CD4-positive, alpha-beta T cell treated with Interleukin-17A for 4 hours (primary cell): ENCODE measurements around the gene DDX24.

Experiments used
- DNase-seq: peaks from one replicate; pipeline ENCODE4 v3.0.0-alpha.2; 2020; ENCODE audit warnings: mixed read lengths

The DDX24 gene

DNA sequence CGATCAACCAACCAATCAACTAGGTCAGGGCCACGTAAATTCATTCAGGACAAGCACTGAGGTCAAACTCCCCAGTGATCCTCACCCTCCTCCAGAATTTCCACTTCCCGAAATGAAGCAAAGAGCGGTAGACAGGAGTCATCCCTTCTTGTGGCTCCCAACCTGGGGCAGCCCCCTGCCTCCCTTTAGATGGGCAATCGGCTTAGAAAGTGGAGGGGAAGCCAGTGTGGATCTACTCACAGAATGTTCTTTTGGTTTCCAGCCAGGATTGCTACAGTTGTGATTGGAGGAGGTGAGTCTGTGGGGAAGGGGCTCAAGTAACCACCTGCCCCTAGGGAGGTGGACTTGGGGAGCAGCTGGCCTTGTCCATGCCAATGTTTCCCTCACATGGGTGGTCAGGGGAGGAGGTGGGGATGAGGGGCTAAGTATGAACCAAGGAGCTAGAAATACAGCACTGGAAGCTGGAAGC is 33.6 kb upstream of the DDX24 start:
- DNase-seq: no peak

DNA sequence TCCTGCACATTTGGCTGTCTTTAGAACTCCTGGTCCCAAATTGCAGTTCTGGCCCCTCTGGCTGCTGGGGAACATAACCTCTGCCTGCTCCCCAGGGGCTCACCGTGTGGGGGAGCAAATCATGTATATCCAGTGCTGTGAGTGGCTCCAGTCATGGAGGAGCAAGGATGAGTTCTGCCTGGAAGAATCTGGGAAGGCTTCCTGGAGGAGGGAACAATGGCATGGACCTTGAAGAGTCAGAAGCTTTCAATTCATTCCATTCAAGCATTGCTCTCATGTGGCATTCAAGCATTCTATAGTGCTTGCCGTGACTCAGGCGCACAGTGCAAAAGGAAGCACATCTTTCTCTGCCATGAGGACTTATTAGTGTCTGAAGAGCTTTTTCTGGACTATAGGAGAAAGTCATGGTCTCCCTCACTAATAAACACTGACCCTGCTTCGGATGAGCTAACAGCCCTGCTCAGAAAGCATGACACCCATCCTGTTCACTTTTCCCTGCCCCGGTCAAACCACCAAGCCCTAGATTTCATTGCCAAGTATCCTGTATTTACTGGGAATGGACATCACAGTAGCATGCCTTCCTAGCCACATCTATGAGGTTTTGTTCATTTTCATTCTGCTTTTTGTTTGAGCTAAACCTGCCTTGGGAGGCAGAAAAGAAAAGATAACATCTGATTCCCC is 33.0 kb upstream of the DDX24 start:
- no peak for DNase-seq

DNA sequence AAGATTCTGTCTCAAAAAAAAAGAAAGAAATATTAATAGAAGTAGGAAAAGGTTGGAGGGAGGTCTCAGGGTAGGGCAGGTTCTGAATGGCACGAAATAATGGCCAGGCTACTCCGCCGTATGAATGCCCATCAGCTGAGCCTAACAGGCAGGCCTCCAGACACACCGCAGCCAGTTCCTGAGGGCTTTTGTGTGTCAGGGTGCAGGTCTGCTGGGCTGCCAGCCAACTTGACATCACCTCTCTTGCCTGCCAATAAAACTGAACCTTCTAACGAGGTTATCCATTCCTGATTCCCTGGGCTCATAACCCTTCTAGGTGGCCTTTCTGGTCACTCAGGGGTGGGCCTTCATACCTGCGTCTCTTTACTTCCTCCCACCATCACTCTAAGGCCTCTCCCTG is 32.5 kb upstream of the DDX24 start:
- DNase-seq: no peak

DNA sequence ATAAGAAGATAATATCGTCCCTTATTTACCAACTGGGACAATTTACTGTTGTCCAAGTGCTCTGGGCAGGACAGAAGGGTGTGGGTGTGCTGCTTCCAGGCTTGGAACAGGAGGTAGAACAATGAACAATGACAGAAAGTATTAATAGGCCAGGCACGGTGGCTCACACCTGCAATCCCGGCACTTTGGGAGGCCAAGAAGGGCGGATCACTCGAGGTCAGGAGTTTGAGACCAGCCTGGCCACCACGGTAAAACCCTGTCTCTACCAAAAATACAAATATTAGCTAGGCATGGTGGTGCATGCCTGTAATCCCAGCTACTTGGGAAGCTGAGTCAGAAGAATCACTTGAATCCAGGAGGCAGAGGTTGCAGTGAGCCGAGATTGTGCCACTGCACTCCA is 32.1 kb upstream of the DDX24 start:
- DNase-seq: no peak

DNA sequence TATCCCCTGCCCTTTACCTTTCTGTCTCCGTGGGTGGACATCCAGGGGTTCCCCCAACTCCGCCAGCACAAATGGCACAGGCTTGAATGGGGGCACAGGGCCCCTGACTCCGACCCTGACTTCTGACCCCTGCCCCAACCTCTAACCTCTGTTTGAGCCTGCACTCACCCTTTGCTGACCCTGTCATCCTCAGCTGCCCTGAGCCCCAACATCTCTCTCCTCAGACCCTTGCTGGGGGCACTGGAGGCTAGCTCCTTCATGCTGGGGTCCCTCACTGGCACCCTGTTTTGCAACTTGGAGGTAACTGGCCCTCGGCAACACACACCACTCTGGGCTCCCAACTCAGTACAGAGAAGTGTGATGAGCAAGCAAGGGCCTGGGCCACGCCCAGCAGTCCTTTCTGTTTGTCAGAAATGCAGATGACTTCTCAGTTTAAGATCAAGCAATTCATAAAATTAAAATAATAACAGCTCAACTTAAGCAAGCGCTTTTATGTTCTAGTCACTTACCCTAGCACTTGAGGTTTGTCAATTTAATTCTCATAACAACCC is 31.6 kb upstream of the DDX24 start:
- no peak for DNase-seq

DNA sequence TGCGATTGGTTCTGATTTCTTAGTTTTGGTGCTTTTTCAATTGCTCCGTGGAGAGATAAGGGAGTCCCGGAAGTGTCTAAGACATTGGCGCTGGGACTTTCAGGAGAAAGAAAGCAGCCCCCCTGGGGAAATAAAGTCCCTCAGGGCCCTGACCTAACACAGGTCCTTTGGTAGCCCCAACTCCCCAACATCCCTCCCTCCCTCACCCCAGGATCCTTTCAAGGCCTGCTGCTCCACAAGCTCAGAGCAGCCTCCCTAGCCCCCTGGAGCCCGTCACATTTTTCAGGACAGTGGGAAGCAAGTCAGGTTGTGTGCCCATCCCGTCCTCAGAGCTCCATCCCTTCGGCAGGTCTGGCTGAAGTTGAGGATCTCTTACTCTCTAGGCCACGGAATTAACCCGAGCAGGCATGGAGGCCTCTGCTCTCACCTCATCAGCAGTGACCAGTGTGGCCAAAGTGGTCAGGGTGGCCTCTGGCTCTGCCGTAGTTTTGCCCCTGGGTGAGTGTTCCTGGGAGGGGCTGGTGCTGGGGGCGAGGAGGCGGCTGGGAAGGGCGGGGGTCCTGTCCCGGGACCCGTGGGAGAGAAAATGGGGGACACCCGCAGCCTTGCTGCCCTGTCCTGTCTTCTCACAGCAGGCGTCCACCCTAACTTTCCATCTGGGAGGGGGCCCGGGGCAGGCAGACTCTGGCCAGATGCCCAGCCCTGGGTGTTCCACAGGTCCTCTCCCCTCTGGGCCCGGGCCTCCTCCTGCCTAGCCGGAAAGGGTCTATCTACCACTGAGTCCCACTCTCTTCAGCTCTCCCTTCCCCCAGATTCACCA is 30.5 kb upstream of the DDX24 start:
- no peak for DNase-seq

DNA sequence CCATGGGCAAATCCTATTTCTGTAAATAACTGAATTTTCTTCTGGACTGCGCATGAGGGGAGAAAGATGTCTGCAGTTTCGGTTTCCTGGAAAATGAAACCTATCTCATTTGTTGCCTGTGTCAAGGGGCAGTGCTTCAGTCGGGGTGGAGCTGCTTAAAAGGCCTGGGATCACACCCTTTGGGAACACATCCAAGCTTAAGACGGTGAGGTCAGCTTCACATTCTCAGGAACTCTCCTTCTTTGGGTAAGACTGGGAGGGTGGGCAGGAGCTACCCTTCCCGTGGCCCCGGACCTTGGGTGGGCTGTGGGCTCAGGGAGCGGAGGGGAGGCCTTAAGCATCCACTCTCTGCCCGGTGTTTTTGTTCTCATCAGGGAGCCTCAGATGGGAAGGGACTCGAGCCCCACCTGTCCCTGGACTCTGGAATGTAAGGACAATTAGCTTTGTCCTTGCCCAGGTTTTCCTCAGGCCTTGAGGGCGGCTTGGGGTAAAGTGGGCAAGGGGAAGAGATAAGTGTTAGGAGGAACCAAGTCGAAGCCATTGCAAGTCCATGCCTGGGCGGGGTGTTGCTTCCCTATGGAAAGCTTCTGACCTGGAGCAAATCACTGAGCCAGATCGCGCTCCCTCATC is 29.7 kb upstream of the DDX24 start, which contains the start of gene IFI27:
IFI27 (plus strand) TSS at position 185 of the 630 bp plus-strand sequence.
- DNase-seq: no peak

DNA sequence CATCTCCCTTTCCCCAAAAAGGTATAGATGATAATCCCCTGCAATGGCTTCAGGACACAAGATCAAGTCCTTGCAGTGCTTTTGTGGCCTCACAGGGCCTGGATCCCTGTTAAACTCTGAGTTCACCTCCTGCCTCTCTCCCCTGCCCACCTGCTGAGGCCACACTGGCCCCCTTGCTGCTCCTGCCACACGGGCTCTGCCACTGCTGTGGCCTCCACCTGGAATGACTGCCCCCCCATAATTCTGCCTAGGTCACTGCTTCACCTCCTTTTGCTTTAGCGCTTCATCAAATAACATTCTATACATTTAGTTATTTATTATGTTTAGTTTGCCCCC is 28.9 kb upstream of the DDX24 start:
- no peak for DNase-seq

DNA sequence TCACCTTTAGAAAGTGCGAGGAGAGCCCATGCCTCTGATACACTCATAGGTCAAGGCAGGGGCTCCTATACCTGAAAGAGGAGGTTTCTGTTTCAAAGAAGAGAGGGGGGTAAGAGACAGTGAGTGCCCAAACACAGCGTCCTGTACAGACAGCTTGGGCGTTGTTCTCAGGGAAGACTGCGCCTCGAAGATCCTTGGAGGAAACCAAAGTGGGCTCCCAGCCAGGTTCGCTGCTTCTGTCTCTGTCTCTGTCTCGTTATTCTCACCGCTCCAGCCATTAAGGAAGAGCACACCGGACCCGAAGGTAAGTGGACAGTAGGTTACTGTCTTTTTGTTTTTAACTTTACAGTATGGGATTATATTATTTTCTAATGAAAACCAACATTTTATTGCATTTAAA is 23.7 kb upstream of the DDX24 start:
- DNase-seq: no peak

DNA sequence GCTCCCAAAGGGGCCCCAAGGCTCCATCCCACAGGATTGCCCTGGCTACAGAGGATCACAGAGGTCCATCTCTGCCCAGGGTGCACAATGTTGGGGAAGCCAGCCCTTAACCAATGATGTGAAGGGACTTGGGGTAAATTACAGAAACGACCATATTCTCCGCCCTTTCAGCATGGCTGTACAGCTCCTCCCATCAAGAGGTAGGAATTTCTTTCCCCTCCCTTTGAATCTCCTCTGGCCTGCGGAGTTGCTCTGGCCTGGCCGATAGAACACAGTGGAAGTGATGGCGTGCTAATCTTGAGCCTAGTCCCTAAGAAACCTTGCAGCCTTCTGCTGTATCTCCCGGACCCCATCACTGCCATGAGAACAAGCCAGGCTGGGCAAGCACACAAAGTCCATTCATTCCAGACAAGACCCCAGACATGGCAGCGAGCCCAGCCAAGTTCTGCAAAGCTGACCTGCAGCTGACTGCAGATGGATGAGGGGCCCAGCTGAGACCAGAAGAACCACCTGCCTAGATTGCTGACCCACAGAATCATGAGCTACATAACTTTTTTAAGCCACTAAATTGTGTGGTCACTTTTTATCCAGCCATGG is 22.6 kb upstream of the DDX24 start:
- DNase-seq: no peak

DNA sequence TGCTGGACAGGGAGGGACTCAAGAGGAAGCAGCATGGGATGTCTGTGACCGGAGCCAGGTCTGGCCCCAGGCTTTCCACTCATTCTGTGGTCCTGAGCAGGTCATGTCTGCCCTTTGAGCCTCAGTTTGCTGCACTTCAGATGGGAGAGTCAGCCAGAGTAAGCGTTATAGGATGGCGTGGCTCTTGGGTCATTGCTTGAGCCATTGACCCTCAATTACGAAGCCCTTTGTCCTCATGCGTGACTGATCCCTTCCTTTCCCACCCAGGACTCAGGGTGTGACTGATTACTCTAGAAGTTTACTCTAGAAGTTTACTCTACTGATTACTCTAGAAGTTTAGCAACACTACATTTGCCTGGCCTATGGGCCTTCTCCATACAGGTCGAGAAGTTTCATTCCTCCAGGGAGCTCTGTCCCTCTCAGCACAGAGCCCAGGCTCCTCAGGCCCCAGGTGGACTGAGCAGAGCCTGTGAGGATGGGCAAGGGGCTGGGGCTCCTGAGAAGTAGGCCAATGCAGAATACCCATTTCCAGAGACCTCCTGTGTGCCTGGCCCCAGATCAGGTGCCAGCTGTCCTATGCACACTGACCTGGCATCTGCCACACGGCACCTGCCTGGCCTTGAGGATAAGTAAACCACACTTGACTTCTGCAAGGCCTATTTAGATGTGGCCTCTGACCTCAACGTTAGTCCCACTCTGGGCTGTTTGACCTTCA is 21.9 kb upstream of the DDX24 start:
- no peak for DNase-seq

DNA sequence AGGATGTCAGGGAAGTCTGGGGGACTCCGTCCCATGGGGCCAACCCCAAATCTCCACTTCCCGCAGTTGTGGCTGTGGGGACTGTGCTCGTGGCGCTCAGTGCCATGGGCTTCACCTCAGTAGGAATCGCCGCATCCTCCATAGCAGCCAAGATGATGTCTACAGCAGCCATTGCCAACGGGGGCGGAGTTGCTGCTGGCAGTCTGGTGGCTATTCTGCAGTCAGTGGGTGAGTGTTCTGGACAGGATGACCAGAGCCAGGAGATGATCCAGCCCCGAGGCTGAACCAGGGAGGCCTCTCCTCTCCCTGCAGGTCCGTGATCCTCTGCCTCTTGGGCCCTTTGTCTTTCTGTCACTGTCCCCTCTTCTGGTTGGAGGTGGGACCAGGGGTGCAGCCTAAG is 20.7 kb upstream of the DDX24 start:
- no peak for DNase-seq

DNA sequence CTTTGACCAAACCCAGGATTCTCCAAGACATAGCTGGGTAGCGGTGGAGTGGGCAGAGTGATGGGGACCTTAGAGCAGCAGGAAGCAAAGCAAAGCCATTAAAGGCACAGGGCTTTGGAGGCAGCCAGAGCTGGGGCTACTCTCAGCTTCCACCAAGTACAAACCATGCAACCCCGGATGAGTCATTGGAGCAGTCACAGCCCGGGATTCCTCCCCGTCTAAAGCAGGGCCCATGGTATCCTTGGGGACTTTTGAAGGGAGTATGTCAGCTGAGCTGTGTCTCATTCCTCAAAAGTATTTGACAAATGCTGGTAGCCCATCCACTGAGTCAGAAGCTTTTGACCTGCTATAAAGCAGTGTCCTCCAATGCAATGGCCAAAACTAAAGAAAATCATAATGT is 19.8 kb upstream of the DDX24 start:
- no peak for DNase-seq

DNA sequence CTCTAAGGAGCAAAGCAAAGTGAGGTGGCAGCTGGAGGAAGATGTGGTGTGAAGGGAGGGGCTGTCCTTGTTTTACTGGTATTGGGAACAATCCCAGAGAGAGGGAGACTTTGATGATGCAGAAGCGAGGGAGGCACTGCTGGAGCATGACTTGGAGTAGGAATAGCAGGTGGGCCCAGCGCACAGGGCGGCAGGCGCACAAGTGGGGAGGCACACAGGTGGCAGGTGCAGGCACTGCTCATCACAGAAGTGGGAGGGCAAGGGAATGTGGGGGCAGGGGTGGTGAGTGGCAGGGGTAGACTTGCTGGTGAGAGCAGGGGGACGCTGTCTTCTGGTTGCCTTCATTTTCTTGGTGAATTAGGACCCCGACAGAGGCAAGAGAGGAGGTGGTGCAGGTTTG is 18.0 kb upstream of the DDX24 start:
- no peak for DNase-seq

DNA sequence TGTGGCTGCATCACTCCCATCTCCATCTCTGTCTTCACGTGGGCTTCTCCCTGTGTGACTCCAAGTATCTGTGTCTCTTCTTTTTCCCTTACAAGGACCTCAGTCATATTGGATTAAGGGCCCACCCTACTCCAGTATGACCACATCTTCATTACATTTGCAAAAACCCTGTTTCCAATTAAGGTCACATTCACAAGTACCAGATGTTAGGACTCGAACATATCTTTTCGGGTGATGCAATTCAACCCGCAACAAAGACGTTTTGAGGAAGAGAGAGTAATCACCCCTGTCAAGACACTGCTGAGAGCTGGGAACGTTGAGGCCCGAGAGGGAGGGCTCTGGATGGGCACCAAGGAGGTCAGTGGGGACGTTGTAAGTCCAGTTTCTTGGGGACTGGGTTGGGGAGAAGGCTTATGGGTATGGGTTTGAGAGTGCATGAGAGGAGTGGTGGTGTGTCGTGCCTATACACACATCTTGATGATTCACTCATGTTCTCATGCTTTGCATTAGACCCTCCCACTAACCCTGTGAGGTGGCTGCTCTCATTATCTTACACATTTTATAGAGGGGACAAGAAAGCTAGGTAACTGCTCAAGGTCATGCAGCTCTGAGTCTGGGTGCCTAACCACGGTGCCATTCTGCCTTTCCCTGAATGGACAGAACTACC is 17.5 kb upstream of the DDX24 start:
- DNase-seq: no peak

DNA sequence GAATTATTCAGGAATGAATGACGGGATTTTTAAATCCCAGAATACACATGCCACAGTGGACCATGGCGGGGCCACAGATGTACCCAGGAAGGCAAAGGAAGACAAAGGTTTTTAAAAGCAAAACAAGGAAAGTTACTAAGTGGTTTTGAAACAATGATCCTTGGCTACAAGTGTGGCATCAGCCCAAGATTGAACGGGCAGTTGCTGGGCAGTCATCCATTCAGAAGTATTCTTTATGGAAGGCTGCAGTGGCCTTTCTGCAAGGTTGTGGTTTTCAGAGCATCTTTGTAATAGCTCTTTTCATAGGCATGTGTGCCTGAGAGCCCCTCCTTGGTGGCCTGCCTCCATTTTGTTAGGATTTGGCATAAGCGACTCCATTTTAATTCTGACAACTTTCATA is 16.1 kb upstream of the DDX24 start:
- DNase-seq: no peak

DNA sequence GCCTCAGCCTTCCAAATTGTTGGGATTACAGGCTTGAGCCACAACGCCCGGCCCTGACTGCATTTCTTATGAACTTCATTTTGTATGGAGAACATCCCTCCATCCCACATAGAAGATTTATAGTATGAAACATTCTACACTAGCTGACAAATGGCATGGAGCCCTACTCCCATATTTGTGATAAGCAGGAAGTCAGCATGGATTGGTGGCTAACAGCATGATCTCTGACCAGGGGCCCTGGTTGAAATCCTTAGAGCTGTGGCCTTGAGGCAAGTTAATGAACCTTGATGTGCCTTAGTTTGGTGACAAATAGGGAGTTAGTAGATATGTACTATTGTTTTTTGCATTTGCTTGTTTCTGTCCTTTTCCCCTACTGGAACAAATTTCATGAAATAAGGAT is 12.4 kb upstream of the DDX24 start:
- DNase-seq: no peak

DNA sequence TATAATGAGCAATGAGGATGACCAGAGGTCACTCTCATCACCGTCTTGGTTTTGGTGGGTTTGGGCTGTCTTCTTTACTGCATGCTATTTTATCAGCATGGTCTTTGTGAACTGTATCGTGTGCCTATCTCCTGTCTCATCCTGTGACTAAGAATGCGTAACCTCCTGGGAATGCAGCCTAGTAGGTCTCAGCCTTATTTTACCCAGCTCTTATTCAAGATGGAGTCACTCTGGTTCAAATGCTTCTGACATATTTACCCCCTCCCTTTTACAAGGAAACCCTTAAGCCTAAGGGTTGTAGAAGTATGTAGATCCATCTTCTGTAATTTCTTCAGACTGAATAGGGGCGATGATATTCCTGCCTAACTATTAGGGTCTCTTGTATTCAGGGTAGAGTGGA is 8.5 kb upstream of the DDX24 start:
- DNase-seq: no peak

DNA sequence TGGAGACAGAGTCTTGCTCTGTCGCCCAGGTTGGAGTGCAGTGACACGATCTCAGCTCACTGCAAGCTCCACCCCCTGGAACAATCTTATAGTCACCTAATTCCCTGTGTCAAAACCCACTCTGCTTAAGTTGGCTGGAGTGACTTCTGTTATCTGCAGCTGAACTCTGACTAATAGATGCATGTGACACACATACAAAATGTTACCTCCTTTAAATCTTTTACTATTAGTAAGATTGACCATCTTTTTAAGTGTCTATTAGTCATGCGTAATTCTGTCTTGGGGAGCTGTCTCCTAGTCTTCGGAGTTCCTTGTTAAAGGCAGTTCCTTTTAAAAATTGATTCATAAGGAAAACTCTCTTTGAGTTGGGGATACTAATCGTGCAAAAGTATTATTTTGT is 7.5 kb upstream of the DDX24 start:
- DNase-seq: no peak

DNA sequence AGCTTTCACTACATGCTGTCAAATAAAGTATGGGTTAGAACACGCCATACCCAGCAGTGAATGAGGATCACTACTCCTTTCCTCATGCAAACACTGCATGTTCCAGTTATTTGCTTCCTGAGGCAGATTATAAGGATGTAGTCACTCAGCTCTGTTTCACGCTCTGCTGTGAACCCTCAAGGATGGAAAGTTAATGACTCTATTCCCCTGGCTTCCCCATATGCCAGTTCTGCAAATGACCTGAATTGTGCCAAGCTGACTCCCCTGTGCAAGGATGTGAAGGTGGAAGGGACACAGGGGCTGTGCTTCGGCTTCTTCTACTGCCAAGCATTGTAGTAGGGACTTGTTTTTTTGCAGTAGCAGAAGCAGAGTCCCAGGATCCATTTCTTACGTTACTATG is 6.9 kb upstream of the DDX24 start:
- no peak for DNase-seq

DNA sequence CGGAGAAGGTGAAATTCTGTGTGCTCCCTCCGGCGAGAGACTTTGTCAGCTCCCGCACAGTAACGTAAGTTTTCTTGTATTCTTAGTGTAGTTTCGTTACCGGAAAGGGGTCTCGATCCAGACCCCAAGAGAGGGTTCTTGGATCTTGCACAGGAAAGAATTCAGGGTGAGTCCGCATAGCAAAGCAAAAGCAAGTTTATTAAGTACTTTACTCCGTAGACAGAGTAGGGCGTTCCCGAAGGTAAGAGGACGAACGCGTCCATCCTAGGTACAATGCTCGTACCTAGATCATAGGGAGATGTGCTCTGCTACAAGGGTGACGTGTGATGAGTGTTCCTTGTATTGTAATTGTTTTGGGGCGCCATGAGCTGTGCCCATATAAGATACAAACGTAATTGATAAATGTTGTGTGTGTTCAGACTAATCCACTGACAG is 401 bp upstream of the DDX24 start:
- DNase-seq: no peak
